H1 (cell line): ENCODE data around the gene SMG7. TPM values are rescaled to one million over a fixed set of nuclear protein-coding genes. Genes with fewer than 3 reads are reported as not detected.

Experiments used
- ASH2L ChIP-seq: fragments of 200-600, 300-600 bp; sonication (generic); IDR thresholded peaks from one replicate; pipeline ENCODE4 v1.7.1; 2017; ENCODE audit warnings: low read length
- ATF2 ChIP-seq: IDR thresholded peaks from 2 replicates; pipeline ENCODE4 v1.6.1; 2012; ENCODE audit warnings: low read length, inconsistent platforms
- POLR2AphosphoS5 ChIP-seq: IDR thresholded peaks from 2 replicates; pipeline ENCODE4 v1.6.1; 2011; ENCODE audit warnings: low read depth, low read length
- RFX5 ChIP-seq: IDR thresholded peaks from 2 replicates; pipeline ENCODE4 v1.6.1; 2011; ENCODE audit warnings: low read depth, low read length, improper control_type of control experiment, borderline replicate concordance
- SP2 ChIP-seq: IDR thresholded peaks from 2 replicates; pipeline ENCODE4 v1.6.1; 2012; ENCODE audit warnings: mild to moderate bottlenecking, low read length, inconsistent platforms
- polyA plus RNA-seq, 7 experiments: library from polyadenylated mRNA; depleted of rRNA in 3 of 7; stranded (reverse) in 5 of 7; unstranded in 2 of 7; fragments of >200 nt in 5 of 7; fragments of 200-250 nt in 2 of 7; gene quantifications; 1 replicate in 5 of 7; 2 replicates in 1 of 7; 4 replicates in 1 of 7; pipeline versions ENCODE4 v1.2.1 to v1.2.3, GENCODE V29; 2011 to 2013; ENCODE audit warnings: missing spikeins in 2 of 7, mixed read lengths in 2 of 7
- total RNA-seq: library from RNA; stranded (reverse); fragmentation: NEBNext Ultra II Directional; extraction: Animal tissue kit (Norgen Biotek cat#: 25700); gene quantifications from 2 replicates; pipeline ENCODE4 v1.2.1, GENCODE V29; 2021

Gene SMG7
- total and polyA plus RNA-seq, 2 of the 8 experiments (the other 6 are each of a cell fraction or from before 2014, with no cell fraction given) = 39.3 to 65.6 TPM

- no peak for TF ChIP-seq ATF2
- no peak for TF ChIP-seq RFX5
- TF ChIP-seq ASH2L = no peak
- TF ChIP-seq SP2 = no peak
- TF ChIP-seq POLR2AphosphoS5 = no peak
These were observed 103.3 kb downstream of the SMG7 start (continued) for GRCh38 chr1:183575606-183576005.
